GM06990 (cell line): ENCODE data around the gene SRRT.

Experiments
- DNase-seq: peaks from one replicate; pipeline ENCODE4 v3.0.0-alpha.2; 2011; ENCODE audit not compliant: insufficient read length; ENCODE audit errors: extremely low read depth
- H3K27me3 ChIP-seq: replicated peaks from 2 replicates; pipeline ENCODE4 v1.6.0; 2011; ENCODE audit warnings: low read length; ENCODE audit not compliant: control insufficient read depth, insufficient read depth
- H3K36me3 ChIP-seq: 2 replicates; pipeline ENCODE4 v1.5.1; 2011; ENCODE audit warnings: low read length; ENCODE audit not compliant: control insufficient read depth, insufficient read depth
- H3K4me3 ChIP-seq: replicated peaks from 2 replicates; pipeline ENCODE4 v1.5.1; 2011; ENCODE audit warnings: low read depth, mild to moderate bottlenecking, control low read depth, low read length
- TF ChIP-seq, protein P1 (sequence below): IDR thresholded peaks from 2 replicates; pipeline ENCODE4 v1.5.1; 2011; ENCODE audit warnings: low read length, control low read depth, mild to moderate bottlenecking, inconsistent platforms; ENCODE audit not compliant: insufficient read depth, poor library complexity, severe bottlenecking

The SRRT gene, protein sequence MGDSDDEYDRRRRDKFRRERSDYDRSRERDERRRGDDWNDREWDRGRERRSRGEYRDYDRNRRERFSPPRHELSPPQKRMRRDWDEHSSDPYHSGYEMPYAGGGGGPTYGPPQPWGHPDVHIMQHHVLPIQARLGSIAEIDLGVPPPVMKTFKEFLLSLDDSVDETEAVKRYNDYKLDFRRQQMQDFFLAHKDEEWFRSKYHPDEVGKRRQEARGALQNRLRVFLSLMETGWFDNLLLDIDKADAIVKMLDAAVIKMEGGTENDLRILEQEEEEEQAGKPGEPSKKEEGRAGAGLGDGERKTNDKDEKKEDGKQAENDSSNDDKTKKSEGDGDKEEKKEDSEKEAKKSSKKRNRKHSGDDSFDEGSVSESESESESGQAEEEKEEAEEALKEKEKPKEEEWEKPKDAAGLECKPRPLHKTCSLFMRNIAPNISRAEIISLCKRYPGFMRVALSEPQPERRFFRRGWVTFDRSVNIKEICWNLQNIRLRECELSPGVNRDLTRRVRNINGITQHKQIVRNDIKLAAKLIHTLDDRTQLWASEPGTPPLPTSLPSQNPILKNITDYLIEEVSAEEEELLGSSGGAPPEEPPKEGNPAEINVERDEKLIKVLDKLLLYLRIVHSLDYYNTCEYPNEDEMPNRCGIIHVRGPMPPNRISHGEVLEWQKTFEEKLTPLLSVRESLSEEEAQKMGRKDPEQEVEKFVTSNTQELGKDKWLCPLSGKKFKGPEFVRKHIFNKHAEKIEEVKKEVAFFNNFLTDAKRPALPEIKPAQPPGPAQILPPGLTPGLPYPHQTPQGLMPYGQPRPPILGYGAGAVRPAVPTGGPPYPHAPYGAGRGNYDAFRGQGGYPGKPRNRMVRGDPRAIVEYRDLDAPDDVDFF

DNA sequence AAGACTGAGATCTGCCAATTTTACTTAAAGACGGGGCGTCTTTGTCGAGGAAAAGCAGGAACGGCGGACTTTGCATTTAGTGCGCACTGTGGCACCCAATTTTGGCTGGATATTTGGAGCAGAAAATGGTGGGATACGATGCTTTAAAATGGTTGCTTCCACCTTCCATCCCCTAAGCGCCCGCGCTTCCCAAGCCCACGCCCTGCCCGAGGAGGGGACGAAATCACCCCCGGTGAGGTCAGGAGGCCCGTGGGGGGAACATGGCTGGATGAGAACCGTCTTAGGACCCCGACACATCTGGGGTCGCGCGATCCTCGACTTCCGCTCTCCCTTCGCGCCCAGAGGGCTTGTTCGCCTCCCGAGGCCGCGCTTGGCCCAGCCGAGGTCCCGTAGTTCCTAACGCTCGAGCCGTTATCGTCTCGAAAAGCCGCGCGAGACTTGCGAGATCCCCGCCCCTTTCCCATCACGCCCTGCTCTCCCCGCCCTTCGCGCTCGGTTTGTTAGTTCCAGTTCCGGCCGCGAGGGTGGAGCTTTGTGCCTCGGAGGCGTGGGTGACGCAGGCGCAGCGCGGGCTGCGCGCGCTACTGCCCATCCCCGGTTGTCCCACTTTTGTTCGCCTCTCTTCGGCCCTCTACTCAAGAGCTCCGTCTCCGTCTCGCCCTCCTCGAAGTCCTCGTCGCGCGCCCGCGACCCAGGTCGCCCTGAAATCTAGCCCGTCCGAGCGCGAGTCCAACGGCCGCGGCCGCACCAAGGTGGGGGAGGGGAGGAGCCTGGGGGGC, at the start of gene SRRT:
Gene SRRT (plus strand): TSS at position 527 of the 779 bp plus-strand sequence. CDS start 488 bp downstream, outside the sequence.
- Histone ChIP-seq H3K27me3 (no peaks in the 10 kb centered on the region), H3K36me3 (peaks cover 10% of the 10 kb centered on the region), H3K4me3 (peak within 1 kb of the TSS; percentile 80)
- DNase-seq = peak; percentile 97
- TF ChIP-seq, protein P1, sequence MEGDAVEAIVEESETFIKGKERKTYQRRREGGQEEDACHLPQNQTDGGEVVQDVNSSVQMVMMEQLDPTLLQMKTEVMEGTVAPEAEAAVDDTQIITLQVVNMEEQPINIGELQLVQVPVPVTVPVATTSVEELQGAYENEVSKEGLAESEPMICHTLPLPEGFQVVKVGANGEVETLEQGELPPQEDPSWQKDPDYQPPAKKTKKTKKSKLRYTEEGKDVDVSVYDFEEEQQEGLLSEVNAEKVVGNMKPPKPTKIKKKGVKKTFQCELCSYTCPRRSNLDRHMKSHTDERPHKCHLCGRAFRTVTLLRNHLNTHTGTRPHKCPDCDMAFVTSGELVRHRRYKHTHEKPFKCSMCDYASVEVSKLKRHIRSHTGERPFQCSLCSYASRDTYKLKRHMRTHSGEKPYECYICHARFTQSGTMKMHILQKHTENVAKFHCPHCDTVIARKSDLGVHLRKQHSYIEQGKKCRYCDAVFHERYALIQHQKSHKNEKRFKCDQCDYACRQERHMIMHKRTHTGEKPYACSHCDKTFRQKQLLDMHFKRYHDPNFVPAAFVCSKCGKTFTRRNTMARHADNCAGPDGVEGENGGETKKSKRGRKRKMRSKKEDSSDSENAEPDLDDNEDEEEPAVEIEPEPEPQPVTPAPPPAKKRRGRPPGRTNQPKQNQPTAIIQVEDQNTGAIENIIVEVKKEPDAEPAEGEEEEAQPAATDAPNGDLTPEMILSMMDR = no peak

DNA sequence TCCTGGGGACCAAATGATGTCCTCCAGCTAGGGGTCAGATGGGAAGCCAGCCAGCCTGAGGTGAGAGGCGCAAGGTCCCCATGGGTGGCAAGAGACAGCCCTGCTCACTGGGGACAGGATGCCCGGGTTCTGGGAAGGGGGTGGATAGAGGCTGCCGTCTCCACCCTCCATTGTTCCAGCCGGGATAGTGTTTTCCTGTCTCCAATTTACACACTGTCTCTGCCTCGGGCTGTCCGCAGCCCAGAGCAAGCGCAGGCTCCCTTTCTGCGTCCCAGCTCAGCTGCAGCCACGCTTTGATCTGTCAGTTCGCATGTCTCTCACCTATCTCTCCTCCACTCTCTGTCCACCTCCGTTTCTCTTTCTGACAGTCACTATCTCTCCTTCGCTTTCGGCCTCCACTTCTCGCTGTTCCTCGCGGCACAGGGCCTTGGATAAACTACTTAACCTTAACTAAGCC, 49.7 kb upstream of the SRRT start:
- TF ChIP-seq, protein P1 = no peak
- no peak for DNase-seq
- Histone ChIP-seq H3K27me3 (peaks cover 5% of the 10 kb centered on the region), H3K36me3 (no peaks in the 10 kb centered on the region), H3K4me3 (no peak overlapping the region)

DNA sequence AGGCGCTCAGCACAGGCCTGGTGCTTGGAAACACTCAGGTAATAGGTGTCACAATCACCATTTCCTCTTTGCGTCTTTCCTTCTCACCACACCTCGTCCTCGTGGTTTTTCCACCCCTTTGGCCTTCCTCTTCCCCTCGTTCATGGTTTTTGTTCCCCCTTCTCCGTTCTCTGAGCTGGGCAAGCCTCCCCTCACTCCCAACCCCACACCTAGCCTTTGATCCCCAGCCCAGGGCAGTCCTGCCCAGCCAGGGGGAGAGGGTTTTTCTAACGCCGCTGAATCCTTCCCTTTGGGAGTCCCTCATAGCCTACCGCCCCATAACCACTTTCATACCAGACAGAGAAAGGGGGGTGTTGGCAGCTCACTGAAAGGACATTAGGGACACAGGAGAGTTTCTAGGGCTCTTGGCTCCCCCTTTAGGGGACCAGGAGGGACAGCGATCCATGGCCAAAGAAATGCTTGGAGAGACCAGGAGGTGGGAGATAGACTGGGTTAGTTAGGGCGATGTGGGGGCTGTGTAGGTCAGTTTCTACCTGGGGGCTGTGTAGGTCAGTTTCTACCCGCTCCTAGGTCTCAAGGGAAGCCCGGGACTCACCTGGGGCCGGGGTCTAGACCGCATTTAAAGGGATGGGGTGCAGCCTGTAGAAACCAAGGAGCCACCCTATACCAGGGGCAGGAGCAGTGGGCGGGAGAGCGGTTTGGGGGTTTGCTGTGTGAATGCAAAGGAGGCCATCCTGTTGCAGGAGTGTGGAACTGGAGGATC, 49.0 kb upstream of the SRRT start:
- Histone ChIP-seq H3K4me3 (no peak overlapping the region), H3K27me3 (peaks cover 5% of the 10 kb centered on the region), H3K36me3 (no peaks in the 10 kb centered on the region)
- DNase-seq = no peak
- TF ChIP-seq, protein P1 = no peak

DNA sequence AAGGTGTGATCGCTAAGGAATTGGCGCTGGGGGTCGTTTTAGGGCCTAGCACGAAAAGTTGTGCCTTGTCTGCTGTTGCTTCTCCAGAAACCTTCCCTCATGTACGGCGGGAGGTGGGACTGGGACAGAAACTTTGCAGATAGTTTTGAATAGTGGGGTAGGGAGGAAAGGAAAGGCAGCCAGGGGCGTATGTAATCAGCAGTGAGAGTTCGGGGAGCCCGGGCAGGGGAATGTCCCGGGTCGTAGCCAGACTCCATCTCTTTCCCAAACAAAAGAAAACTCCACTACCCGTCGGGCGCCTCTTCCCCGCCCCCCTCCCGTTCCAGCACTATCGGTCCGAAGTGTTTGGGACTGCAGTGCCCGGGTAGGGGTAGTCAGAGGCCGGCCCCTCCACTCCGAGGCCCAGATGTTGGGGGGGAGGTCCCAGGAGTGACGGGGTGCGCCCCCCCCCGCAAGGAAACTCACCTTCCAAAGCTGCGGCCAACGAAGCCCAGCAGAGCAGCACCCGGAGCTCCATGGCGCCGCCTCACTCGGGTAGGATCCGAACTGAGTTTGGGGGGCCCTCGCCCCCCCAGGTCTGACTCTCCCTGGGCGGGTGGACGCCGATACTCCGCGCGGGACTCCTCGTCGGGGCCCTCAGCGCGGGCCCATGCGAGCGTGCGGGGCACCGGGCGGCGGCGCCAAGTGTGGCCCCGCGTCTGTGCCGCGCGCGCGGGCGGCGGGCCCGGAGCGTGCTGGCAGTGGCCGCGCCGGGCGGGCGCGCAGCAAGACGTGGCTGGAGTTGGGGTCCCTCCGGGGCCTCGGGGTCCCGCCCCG, 48.2 kb upstream of the SRRT start:
- no peaks in the 10 kb centered on the region for H3K36me3 ChIP-seq
- TF ChIP-seq, protein P1 = no peak
- peaks cover 5% of the 10 kb centered on the region for H3K27me3 ChIP-seq
- H3K4me3 ChIP-seq = no peak overlapping the region; the same call in 1 of the 2 replicates
- no peak for DNase-seq
